NCI-H510A treated with DMSO at 0.1 percent for 48 hours (cell line): ENCODE results near the gene ZNF778.

Experiments used
- DNase-seq: peaks from one replicate; lab custom pipeline; 2025; lab: John Stamatoyannopoulos, UW

Gene ZNF778

GRCh38 chr16:89277049-89277448 lies 59.5 kb downstream of the ZNF778 start:
- no peak for DNase-seq

DNA sequence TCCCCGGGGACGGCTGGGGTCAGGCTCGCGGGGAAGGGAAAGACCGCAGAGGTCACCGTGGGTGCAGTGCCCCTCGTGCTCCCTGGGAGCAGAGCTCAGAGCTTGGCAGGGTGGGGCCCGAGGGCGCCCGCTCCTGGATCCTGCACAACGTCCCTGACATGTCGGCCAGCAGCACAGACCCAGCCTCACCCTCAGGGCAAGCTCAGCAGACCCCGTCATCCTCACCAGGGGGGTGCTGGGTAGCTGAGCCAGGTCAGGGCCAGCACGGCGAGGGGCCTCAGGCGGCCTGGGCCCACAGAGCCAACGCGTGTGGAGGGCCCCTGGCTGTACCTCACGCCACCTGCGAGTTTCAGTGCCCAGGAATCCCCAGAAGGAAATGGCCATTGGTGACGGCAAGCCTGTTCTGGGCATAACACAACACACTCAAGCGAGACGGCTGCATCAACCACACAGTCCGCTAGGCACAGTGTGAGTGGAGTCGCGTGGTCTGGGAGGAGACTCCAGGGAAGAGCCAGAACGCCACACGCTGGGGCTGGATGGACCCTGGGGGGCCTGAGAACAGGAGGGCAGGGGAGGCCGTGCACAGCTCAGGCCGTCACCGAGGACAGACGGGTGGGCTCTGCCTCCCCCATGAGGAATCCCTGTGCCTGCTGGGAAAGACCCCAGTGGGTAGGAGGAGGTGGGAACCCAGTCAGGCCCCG lies 60.3 kb downstream of the ZNF778 start:
- no peak for DNase-seq

DNA sequence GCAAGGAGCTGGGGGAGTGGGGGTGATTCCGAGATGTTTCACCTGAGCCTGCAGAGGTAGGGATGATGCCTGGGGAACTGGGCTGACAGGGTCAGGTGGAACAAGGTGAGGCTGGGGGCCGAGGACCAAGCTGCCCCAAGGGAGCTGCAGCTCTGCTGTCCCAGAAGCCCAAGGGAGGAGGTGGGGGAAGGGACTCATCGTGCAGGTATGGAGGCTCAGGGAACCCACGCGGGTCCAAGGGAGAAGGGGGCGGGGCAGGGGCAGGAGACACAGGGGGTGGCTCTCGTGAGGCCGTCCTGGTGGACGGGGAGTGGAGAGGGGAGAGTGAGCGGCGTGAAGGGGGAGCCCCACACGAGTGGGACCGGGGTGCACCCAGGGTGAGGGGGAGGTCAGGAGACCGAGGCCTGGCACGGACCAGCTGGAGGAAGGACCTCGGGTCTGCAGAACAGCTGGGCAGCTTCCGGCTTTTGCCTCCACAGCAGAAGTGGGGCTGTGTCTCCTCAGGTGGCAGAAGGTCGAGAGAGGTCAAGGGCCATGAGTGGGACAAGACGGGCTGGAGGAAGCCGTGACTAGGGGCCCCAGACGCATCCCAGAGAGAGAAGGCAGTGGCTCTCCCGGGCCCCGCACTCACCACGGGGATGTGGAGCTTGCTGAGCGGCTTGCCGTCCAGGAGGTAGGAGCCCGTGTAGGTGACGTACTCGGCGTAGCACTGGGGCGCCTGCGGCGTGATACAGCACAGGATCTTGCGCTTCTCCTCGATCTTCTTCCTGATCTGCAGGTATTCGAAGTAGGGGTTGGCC lies 61.1 kb downstream of the ZNF778 start:
- no peak for DNase-seq

DNA sequence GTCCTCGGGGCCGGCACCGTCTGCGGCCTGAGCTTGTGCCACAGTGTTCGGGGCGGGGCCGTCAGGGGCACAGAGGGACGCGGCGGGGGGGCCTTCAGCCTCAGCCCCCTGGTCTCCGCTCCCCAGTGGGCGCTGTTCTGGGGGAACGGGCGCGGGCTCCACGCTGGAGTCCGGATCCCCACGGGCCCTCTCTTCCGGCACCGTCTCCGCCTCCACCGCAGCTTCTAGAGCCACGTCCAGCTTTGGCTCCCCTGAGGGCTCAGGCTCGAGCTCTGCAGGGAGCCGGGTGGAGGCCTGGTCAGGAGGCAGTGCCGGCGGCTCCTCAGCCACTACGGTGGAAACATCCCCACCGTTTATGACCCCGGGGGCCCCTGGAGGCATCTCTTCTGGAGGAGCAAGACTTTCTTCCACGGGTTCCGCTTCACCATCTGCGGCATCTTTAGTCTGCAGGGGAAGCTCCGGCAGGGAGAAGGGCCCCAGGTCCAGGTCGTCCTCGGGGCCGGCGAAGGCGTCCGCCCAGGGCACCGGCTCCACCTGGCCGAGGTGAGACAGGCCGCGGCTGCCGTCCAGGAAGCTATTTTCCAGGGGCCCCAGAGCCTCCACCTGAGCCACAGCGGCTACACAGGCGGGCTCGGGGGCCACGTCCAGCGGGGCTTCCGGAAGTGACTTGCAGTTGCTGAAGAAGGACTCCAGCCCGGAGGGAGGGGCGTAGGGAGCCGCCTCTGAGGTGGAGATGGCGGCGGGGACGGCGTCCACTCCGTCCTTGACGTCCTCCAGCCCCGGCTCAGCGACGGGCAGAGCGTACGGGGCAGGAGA lies 62.4 kb downstream of the ZNF778 start:
- DNase-seq: no peak

DNA sequence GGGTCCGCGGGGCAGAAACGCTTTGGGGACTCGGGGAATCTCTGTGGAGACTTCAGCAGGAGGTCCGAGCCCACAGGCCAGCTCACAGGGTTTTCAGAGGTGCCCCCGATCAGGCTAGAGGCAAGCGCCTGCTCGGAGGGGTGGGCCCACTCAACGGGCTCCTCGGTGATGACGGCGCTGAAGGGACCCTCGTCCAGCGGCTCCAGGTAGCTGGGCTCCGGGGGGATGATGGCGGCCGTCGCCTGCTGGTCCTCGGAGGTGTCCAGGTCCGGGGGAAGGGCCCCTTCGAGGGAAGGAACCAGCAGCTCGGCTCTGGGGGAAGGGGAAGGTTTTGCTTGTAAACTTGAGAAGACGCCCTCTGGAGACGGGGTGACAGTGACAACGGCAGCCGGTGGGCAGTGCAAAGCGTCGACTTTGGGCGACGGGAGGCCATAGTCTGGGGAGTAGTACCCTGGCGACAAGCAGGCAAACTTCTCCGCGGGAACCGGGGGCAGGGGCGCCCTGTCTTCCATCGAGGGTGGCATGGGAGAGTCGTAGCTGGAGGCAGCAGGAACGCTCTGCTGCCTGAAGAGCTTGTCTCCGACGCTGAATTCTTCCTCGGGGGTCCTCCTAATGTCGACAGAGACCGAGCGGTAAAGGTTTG lies 63.2 kb downstream of the ZNF778 start:
- DNase-seq: no peak

GRCh38 chr16:89281189-89281577 lies 63.7 kb downstream of the ZNF778 start:
- no peak for DNase-seq

GRCh38 chr16:89281829-89282228 lies 64.3 kb downstream of the ZNF778 start:
- no peak for DNase-seq

- DNase-seq: no peak
Observed at GRCh38 chr16:89282523-89282922, 65.0 kb downstream of the ZNF778 start.

DNA sequence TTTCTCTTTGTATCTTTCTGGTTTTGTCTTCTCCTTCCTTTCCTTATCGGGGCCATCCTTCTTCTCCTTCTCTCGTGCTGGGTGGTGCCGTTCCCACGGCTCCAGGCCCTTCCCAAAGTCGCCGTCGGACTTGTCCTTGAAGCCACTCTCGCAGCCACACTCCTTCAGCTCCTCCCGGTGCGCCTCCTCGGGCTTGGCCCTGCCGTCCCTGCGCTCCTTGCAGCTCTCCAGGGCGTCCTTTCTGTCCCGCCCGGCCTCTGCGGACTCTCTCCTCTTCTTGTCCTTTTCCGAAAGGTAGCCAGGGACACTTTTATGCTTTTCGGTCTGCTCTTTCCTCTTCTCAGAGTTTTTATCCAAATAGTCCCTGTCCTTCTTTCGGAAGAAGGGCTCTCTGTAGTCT lies 65.9 kb downstream of the ZNF778 start:
- no peak for DNase-seq

GRCh38 chr16:89285381-89285780 lies 67.9 kb downstream of the ZNF778 start:
- DNase-seq: no peak

- no peak for DNase-seq
Observed at GRCh38 chr16:89286096-89286495, 68.6 kb downstream of the ZNF778 start.
